Stimulated activated CD8-positive, alpha-beta memory T cell treated with anti-CD3 and anti-CD28 coated beads, Interleukin-7, amount 100 ng/mL, for 48 hours (primary cell): Measurements from ENCODE around the gene GOLPH3.
"Not testable (repeated sequence)": the region's sequence is repeated elsewhere in the genome, so short reads cannot be mapped to it uniquely, and the experiment has no call there.

Source experiments
- DNase-seq, 2 donors: peaks; one replicate each; pipeline ENCODE4 v3.0.0-alpha.2; 2020; ENCODE audit warnings: low read depth in 1 of 2; ENCODE audit errors: extremely low read depth in 1 of 2

Gene GOLPH3

GRCh38 chr5:32138839-32139493 is 35.2 kb downstream of the GOLPH3 start:
- peak; percentile 47 to 70 for DNase-seq

- no peak for DNase-seq
Measured at GRCh38 chr5:32136342-32136741, 37.8 kb downstream of the GOLPH3 start.

GRCh38 chr5:32135086-32135485 is 39.0 kb downstream of the GOLPH3 start:
- no peak for DNase-seq

- no peak for DNase-seq
Measured at GRCh38 chr5:32132757-32133156, 41.4 kb downstream of the GOLPH3 start.

GRCh38 chr5:32131604-32132003 is 42.5 kb downstream of the GOLPH3 start:
- no peak for DNase-seq

- DNase-seq = no peak
Measured at GRCh38 chr5:32130865-32131264, 43.3 kb downstream of the GOLPH3 start.

- DNase-seq = no peak
Measured at GRCh38 chr5:32129074-32129598, 45.0 kb downstream of the GOLPH3 start.

GRCh38 chr5:32127711-32128110 is 46.4 kb downstream of the GOLPH3 start:
- DNase-seq = no peak

GRCh38 chr5:32126691-32127090 is 47.4 kb downstream of the GOLPH3 start:
- DNase-seq = no peak

- DNase-seq = no peak
Measured at GRCh38 chr5:32123889-32124676, 50.0 kb downstream of the GOLPH3 start.

- no peak for DNase-seq
Measured at GRCh38 chr5:32123058-32123805, 50.9 kb downstream of the GOLPH3 start.

GRCh38 chr5:32118922-32119321 is 55.2 kb downstream of the GOLPH3 start:
- not testable (repeated sequence) for DNase-seq

GRCh38 chr5:32116574-32117313 is 57.4 kb downstream of the GOLPH3 start:
- DNase-seq = no peak

- DNase-seq = no peak
Measured at GRCh38 chr5:32115985-32116384, 58.1 kb downstream of the GOLPH3 start.

- DNase-seq = no peak
Measured at GRCh38 chr5:32110111-32110696, 63.9 kb downstream of the GOLPH3 start.

- DNase-seq = no peak
Measured at GRCh38 chr5:32109236-32109635, 64.9 kb downstream of the GOLPH3 start.

- no peak for DNase-seq
Measured at GRCh38 chr5:32108167-32108566, 66.0 kb downstream of the GOLPH3 start.

- no peak for DNase-seq
Measured at GRCh38 chr5:32107291-32107690, 66.8 kb downstream of the GOLPH3 start.

GRCh38 chr5:32103521-32103920 is 70.6 kb downstream of the GOLPH3 start:
- no peak for DNase-seq

GRCh38 chr5:32102254-32102986 is 71.7 kb downstream of the GOLPH3 start:
- DNase-seq = no peak
